ENCODE results near the gene FAM193B.

Gene FAM193B

GRCh38 chr5:177477701-177478477 is 76.5 kb downstream of the FAM193B start:
- Histone ChIP-seq H3K4me2 (ENCODE audit: low read length) (no peak overlapping the region), H3K9ac (ENCODE audit: low read length) (no peak overlapping the region), H3K27ac (ENCODE audit: low read length) (no peak overlapping the region), H3K27me3 (ENCODE audit: low read depth, low read length) (peaks cover 4% of the 10 kb centered on the region; the same call in 1 of the 2 replicates), H3K79me2 (ENCODE audit: low read length) (no peaks in the 10 kb centered on the region), H4K20me1 (ENCODE audit: insufficient read depth, low read length) (no peaks in the 10 kb centered on the region), H2AFZ (ENCODE audit: low read depth, low read length) (no peak overlapping the region), H3K4me3 (ENCODE audit: low read length) (no peak overlapping the region), H3K36me3 (replicated peaks; ENCODE audit: low read depth, low read length) (no peaks in the 10 kb centered on the region), H3K4me1 (ENCODE audit: low read length) (peaks cover 21% of the 10 kb centered on the region), H3K9me3 (ENCODE audit: insufficient read depth, low read length) (no peaks in the 10 kb centered on the region)
- TF ChIP-seq EZH2phosphoT487 (IDR thresholded peaks at IDR 0.05; ENCODE audit: low read depth): no peak
- TF ChIP-seq, protein P1, sequence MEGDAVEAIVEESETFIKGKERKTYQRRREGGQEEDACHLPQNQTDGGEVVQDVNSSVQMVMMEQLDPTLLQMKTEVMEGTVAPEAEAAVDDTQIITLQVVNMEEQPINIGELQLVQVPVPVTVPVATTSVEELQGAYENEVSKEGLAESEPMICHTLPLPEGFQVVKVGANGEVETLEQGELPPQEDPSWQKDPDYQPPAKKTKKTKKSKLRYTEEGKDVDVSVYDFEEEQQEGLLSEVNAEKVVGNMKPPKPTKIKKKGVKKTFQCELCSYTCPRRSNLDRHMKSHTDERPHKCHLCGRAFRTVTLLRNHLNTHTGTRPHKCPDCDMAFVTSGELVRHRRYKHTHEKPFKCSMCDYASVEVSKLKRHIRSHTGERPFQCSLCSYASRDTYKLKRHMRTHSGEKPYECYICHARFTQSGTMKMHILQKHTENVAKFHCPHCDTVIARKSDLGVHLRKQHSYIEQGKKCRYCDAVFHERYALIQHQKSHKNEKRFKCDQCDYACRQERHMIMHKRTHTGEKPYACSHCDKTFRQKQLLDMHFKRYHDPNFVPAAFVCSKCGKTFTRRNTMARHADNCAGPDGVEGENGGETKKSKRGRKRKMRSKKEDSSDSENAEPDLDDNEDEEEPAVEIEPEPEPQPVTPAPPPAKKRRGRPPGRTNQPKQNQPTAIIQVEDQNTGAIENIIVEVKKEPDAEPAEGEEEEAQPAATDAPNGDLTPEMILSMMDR (IDR thresholded peaks at IDR 0.05; ENCODE audit: low read depth, low read length): no peak

GRCh38 chr5:177476531-177477233 is 77.7 kb downstream of the FAM193B start:
- TF ChIP-seq EZH2phosphoT487 (IDR thresholded peaks at IDR 0.05; ENCODE audit: low read depth): no peak
- TF ChIP-seq, protein P1 (IDR thresholded peaks at IDR 0.05; ENCODE audit: low read depth, low read length): no peak
- Histone ChIP-seq H3K9ac (ENCODE audit: low read length) (no peak overlapping the region), H3K4me1 (ENCODE audit: low read length) (peaks cover 28% of the 10 kb centered on the region), H3K79me2 (ENCODE audit: low read length) (peaks cover 12% of the 10 kb centered on the region), H3K27ac (ENCODE audit: low read length) (no peak overlapping the region), H2AFZ (ENCODE audit: low read depth, low read length) (no peak overlapping the region), H3K4me3 (ENCODE audit: low read length) (no peak overlapping the region), H3K9me3 (ENCODE audit: insufficient read depth, low read length) (no peaks in the 10 kb centered on the region), H3K27me3 (ENCODE audit: low read depth, low read length) (peaks cover 4% of the 10 kb centered on the region; the same call in 1 of the 2 replicates), H3K36me3 (replicated peaks; ENCODE audit: low read depth, low read length) (no peaks in the 10 kb centered on the region), H4K20me1 (ENCODE audit: insufficient read depth, low read length) (0 out of 2 replicates have a peak, but pooled peaks cover 5% of the 10 kb centered on the region), H3K4me2 (ENCODE audit: low read length) (no peak overlapping the region)

DNA sequence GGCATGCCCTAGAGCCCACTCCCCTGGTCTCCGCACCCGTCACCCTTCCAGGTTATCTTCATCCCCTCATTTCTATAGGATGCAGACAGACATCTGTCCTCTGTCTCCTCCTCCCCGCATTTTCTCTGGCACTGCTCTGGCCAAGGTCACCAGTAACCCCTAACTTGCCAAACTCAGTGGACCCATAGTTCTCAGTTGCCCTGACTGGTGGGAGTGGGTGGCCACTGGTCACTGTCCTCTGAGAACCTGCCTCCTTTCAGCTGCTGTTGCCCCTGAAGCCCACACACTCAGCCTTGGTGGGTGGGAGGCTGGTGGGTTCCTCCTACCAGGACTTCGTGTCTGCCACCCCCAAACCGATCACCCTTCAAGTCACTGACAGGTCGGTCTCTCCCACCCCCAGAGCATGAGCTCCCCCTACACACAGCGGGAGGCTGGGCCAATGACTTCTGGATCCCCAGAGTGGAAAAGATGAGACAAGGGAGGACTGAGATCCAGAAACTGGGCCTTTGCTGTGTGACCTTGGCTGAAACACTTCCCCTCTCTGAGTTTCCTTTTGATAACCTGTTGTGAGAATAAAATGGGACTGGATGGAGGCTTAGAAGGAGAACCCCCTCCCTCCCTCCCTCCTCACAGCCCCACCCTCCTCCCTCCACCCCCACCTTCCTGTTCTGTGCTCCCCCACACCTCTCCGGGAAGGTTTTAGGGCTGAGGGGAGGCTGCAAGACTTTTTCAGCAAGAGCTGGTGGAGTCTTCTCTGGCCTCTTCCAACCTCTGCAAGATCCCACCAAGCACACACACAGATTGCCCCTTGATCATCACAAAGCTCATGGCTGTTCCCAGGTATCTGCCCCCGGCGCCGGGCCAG is 78.6 kb downstream of the FAM193B start:
- peaks cover 28% of the 10 kb centered on the region for H3K4me1 ChIP-seq (ENCODE audit: low read length)
- H4K20me1 ChIP-seq (ENCODE audit: insufficient read depth, low read length): peaks cover 13% of the 10 kb centered on the region; the same call in 1 of the 2 replicates
- TF ChIP-seq, protein P1 (IDR thresholded peaks at IDR 0.05; ENCODE audit: low read depth, low read length): no peak
- TF ChIP-seq EZH2phosphoT487 (IDR thresholded peaks at IDR 0.05; ENCODE audit: low read depth): no peak
- no peak overlapping the region for H3K27ac ChIP-seq (ENCODE audit: low read length)
- no peaks in the 10 kb centered on the region for H3K36me3 ChIP-seq (replicated peaks; ENCODE audit: low read depth, low read length)
- H3K79me2 ChIP-seq (ENCODE audit: low read length): peaks cover 21% of the 10 kb centered on the region
- no peak overlapping the region for H3K9ac ChIP-seq (ENCODE audit: low read length)
- no peak overlapping the region for H3K4me2 ChIP-seq (ENCODE audit: low read length)
- H3K27me3 ChIP-seq (ENCODE audit: low read depth, low read length): peaks cover 4% of the 10 kb centered on the region; the same call in 1 of the 2 replicates
- no peaks in the 10 kb centered on the region for H3K9me3 ChIP-seq (ENCODE audit: insufficient read depth, low read length)
- no peak overlapping the region for H2AFZ ChIP-seq (ENCODE audit: low read depth, low read length)
- H3K4me3 ChIP-seq (ENCODE audit: low read length): no peak overlapping the region
